ENCODE results near the gene SNX20. TPM values are rescaled to one million over a fixed set of nuclear protein-coding genes. Genes with fewer than 3 reads are reported as not detected.

SNX20 gene
- total RNA-seq, 4 donors from 2014 or later: 0.20 to 4.3 (median 2.6) TPM

DNA sequence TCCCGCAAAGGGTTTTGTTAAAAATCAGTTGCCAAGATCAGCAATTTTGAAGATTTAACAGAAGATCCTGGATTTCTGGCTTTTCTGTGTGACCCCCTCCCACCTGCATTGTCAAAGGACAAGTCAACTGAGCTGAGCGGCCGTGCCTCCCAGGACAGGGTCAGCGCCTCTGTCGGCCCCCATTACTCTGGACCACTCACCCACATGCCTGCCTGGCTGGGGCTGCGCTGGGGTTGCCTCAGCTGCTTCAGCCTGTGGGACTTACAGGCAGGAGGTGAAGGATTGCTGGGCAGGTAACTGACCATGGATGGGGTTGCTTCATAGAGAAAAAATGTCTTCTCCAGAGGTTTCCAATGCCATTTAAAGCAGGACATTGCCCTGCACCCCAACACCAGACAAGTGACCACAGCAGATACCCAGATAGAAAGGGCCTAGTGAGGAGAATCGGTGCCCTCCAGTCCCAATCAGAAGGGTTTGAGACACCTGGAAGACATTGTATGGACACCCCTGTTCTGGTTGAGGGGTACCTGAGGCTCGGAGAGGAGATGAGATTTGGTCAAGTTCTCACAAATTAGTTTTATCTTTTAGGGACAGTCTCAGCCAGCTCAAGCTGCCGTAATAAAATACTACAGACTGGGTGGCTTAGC, 52.8 kb downstream of the SNX20 start:
- no peak for DNase-seq
- in situ Hi-C loops (cut with MboI; ENCODE audit: low pct_ligation_motif_present in 1 of 4, low pct_unique_long_range_greater_than_20kb in 1 of 4, low sequenced_read_pairs in 3 of 4): no loop called here
- WGBS, 2 donors (ENCODE audit: low coverage in 1 of 2): 93 to 100% methylated on average over 2 to 9 of the region's 9 CpGs

GRCh38 chr16:50627419-50627818, 53.7 kb downstream of the SNX20 start:
- Histone ChIP-seq H3K4me1 (peaks cover 0 to 15% (median 4%) of the 10 kb centered on the region in 4 donors), H3K4me3 (no peak overlapping the region), H3K27me3 (no peaks in the 10 kb centered on the region), H3K9me3 (no peaks in the 10 kb centered on the region), H3K27ac (peak overlapping the region in 2 of 4 donors; percentile 10 to 50), H3K36me3 (no peaks in the 10 kb centered on the region)
- peak; percentile 48 for DNase-seq
- TF ChIP-seq CTCF (IDR thresholded peaks at IDR 0.05): peak; percentile 12 to 40 (median 33)
- no peak for TF ChIP-seq POLR2AphosphoS5 (IDR thresholded peaks at IDR 0.05)
- in situ Hi-C loops (cut with MboI; ENCODE audit: low pct_ligation_motif_present in 1 of 4, low pct_unique_long_range_greater_than_20kb in 1 of 4, low sequenced_read_pairs in 3 of 4): no loop called here
- intact Hi-C loops (cut with DNase I; ENCODE audit: low total_unique reads): loop anchor here (5.0 kb wide), 1 partner anchor 80 kb away; the partner anchor contains the start of gene NKD1
- WGBS, 2 donors (ENCODE audit: low coverage in 1 of 2): 46% methylated on average over 10 of the region's 10 CpGs; no CpG with 5 or more reads in 1 of the 2 donors

More for the DNA sequence above, 52.8 kb downstream of the SNX20 start:
- TF ChIP-seq CTCF (IDR thresholded peaks at IDR 0.05) (no peak), POLR2AphosphoS5 (IDR thresholded peaks at IDR 0.05) (no peak), POLR2A (IDR thresholded peaks at IDR 0.05) (no peak)
- peaks cover 0 to 15% (median 4%) of the 10 kb centered on the region in 4 donors for H3K4me1 ChIP-seq
- no peak overlapping the region for H3K4me3 ChIP-seq
- no peaks in the 10 kb centered on the region for H3K36me3 ChIP-seq
- H3K27me3 ChIP-seq: no peaks in the 10 kb centered on the region
- no peaks in the 10 kb centered on the region for H3K9me3 ChIP-seq
- intact Hi-C loops (cut with DNase I; ENCODE audit: low total_unique reads): loop anchor here (5.0 kb wide), 1 partner anchor 81 kb away; the partner anchor contains the start of gene NKD1
- H3K27ac ChIP-seq: no peak overlapping the region

GRCh38 chr16:50626868-50627267, 54.2 kb downstream of the SNX20 start:
- DNase-seq: no peak
- H3K4me1 ChIP-seq: peaks cover 0 to 15% (median 4%) of the 10 kb centered on the region in 4 donors
- 56% methylated on average over 4 of the region's 4 CpGs; no CpG with 5 or more reads in 1 of the 2 donors for WGBS, 2 donors (ENCODE audit: low coverage in 1 of 2)
- no peaks in the 10 kb centered on the region for H3K27me3 ChIP-seq
- H3K4me3 ChIP-seq: no peak overlapping the region
- TF ChIP-seq POLR2AphosphoS5 (IDR thresholded peaks at IDR 0.05): no peak
- TF ChIP-seq POLR2A (IDR thresholded peaks at IDR 0.05): no peak
- no peak for TF ChIP-seq EP300 (IDR thresholded peaks at IDR 0.05; ENCODE audit: low read depth)
- TF ChIP-seq CTCF (IDR thresholded peaks at IDR 0.05): no peak
- intact Hi-C loops (cut with DNase I; ENCODE audit: low total_unique reads): loop anchor here (5.0 kb wide), 1 partner anchor 80 kb away; the partner anchor contains the start of gene NKD1
- H3K27ac ChIP-seq: peak overlapping the region in 2 of 4 donors; percentile 10 to 50
- no peaks in the 10 kb centered on the region for H3K9me3 ChIP-seq
- in situ Hi-C loops (cut with MboI; ENCODE audit: low pct_ligation_motif_present in 1 of 4, low pct_unique_long_range_greater_than_20kb in 1 of 4, low sequenced_read_pairs in 3 of 4): no loop called here
- H3K36me3 ChIP-seq: no peaks in the 10 kb centered on the region

DNA sequence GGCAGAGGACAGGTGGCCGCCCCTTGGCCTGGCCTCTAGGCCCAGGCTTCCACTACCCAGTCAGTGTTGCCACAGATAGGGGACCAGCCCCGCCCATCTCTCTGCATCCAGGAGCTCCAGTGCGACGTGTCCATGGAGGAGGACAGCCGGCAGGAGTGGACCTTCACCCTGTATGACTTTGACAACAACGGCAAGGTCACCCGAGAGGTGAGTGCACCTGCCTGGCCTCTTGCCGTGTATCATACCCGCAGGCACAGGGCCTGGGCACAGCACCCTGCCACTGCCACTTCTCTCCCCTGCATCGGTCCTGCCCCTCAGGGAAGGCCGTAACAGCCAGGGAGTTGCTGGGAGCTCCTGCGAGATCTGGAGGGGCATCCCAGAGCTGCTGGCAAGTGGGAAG, 55.7 kb downstream of the SNX20 start:
- intact Hi-C loops (cut with DNase I; ENCODE audit: low total_unique reads) (loop anchor here (5.0 kb wide), 1 partner anchor 78 kb away; the partner anchor contains the start of gene NKD1), in situ Hi-C loops (cut with MboI; ENCODE audit: low pct_ligation_motif_present in 1 of 4, low pct_unique_long_range_greater_than_20kb in 1 of 4, low sequenced_read_pairs in 3 of 4) (no loop called here)
- Histone ChIP-seq H3K4me3 (no peak overlapping the region), H3K4me1 (peaks cover 0 to 15% (median 4%) of the 10 kb centered on the region in 4 donors), H3K27ac (no peak overlapping the region), H3K36me3 (no peaks in the 10 kb centered on the region), H3K27me3 (no peaks in the 10 kb centered on the region), H3K9me3 (no peaks in the 10 kb centered on the region)
- no peak for DNase-seq
- TF ChIP-seq POLR2A (IDR thresholded peaks at IDR 0.05): no peak
- TF ChIP-seq CTCF (IDR thresholded peaks at IDR 0.05): no peak
- no peak for TF ChIP-seq POLR2AphosphoS5 (IDR thresholded peaks at IDR 0.05)
- TF ChIP-seq EP300 (IDR thresholded peaks at IDR 0.05; ENCODE audit: low read depth): no peak
- 87% methylated on average over 11 of the region's 12 CpGs; no CpG with 5 or more reads in 1 of the 2 donors for WGBS, 2 donors (ENCODE audit: low coverage in 1 of 2)

Data from transverse colon (tissue), 4 donors.